DOHH2 (cell line): ENCODE data around the gene IMMP1L.

Source experiments
- EZH2phosphoT487 ChIP-seq: fragments of 200-600 bp; sonication (generic); IDR thresholded peaks from 2 replicates; pipeline ENCODE4 v1.6.1; 2017; ENCODE audit warnings: borderline replicate concordance, mild to moderate bottlenecking, antibody characterized with exemption, low read length, moderate library complexity, mixed read lengths
- TF ChIP-seq, protein P1 (sequence below): fragments of 200-600 bp; sonication (generic); IDR thresholded peaks from one replicate; pipeline ENCODE4 v1.5.1; 2014; ENCODE audit warnings: antibody characterized with exemption, mild to moderate bottlenecking, low read depth, low read length; ENCODE audit not compliant: poor library complexity, severe bottlenecking

DNA sequence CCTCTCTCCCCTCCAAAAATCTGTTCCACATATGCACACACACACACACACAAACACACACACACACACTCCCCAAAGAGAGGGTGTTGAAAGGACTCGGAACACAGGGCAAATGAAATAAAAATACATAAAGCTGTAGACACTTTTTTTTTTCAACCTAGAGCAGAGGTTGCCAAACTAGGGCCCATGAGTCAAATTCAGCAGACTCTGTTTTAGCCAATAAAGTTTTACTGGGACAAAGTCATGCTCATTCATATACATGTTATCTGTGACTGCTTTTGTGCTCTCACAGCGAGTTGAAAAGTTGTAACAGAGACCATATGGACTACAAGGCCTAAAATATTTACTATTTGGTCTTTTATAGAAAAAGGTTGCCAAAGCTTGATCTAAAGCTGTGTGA lies 8.9 kb downstream of the IMMP1L start:
- TF ChIP-seq EZH2phosphoT487 = no peak
- TF ChIP-seq, protein P1, sequence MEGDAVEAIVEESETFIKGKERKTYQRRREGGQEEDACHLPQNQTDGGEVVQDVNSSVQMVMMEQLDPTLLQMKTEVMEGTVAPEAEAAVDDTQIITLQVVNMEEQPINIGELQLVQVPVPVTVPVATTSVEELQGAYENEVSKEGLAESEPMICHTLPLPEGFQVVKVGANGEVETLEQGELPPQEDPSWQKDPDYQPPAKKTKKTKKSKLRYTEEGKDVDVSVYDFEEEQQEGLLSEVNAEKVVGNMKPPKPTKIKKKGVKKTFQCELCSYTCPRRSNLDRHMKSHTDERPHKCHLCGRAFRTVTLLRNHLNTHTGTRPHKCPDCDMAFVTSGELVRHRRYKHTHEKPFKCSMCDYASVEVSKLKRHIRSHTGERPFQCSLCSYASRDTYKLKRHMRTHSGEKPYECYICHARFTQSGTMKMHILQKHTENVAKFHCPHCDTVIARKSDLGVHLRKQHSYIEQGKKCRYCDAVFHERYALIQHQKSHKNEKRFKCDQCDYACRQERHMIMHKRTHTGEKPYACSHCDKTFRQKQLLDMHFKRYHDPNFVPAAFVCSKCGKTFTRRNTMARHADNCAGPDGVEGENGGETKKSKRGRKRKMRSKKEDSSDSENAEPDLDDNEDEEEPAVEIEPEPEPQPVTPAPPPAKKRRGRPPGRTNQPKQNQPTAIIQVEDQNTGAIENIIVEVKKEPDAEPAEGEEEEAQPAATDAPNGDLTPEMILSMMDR = no peak
